Neuronal stem cell (in vitro differentiated cells): ENCODE measurements around the gene UPP1.

ENCODE experiments used
- DNase-seq: peaks from one replicate; pipeline ENCODE4 v3.0.0-alpha.2; 2013; ENCODE audit warnings: low spot score
- H2AFZ ChIP-seq: one replicate; pipeline ENCODE4 v1.6.1; 2013; ENCODE audit warnings: mild to moderate bottlenecking, low read length, inconsistent platforms
- H2AK5ac ChIP-seq: 2 replicates; pipeline ENCODE4 v1.6.1; 2013; ENCODE audit warnings: low read depth, mild to moderate bottlenecking, inconsistent platforms, low read length, moderate library complexity, mixed read lengths
- H2BK120ac ChIP-seq: 2 replicates; pipeline ENCODE4 v1.6.1; 2013; ENCODE audit warnings: low read depth, mild to moderate bottlenecking, inconsistent platforms, low read length, moderate library complexity, mixed read lengths
- H2BK12ac ChIP-seq: one replicate; pipeline ENCODE4 v1.6.1; 2013; ENCODE audit warnings: low read length, inconsistent platforms
- H2BK15ac ChIP-seq: 2 replicates; pipeline ENCODE4 v1.6.1; 2013; ENCODE audit warnings: mild to moderate bottlenecking, low read length, inconsistent platforms, mixed read lengths
- H2BK5ac ChIP-seq: one replicate; pipeline ENCODE4 v1.6.1; 2013; ENCODE audit warnings: inconsistent platforms, mild to moderate bottlenecking, low read length, moderate library complexity
- H3K14ac ChIP-seq: one replicate; pipeline ENCODE4 v1.6.1; 2013; ENCODE audit warnings: low read length, inconsistent platforms
- H3K18ac ChIP-seq: 2 replicates; pipeline ENCODE4 v1.6.1; 2013; ENCODE audit warnings: low read length, inconsistent platforms
- H3K23ac ChIP-seq: 2 replicates; pipeline ENCODE4 v1.6.1; 2013; ENCODE audit warnings: low read depth, mild to moderate bottlenecking, mixed read lengths, low read length, inconsistent platforms; ENCODE audit not compliant: poor library complexity
- H3K27ac ChIP-seq: replicated peaks from 3 replicates; pipeline ENCODE4 v1.5.1; 2013; ENCODE audit warnings: low read length, inconsistent platforms
- H3K27me3 ChIP-seq, 3 experiments: 2 replicates each; pipeline ENCODE4 v1.6.1; 2013; ENCODE audit warnings: low read length in 3 of 3, mild to moderate bottlenecking in 2 of 3, inconsistent platforms in 1 of 3, low read depth in 1 of 3, mixed read lengths in 1 of 3, moderate library complexity in 1 of 3; ENCODE audit not compliant: control insufficient read depth in 3 of 3, insufficient read depth in 3 of 3
- H3K36me3 ChIP-seq, 2 donors: replicated peaks in 1 of 2; 2 replicates each; pipeline ENCODE4 v1.6.1; 2013; ENCODE audit warnings: low read length in 2 of 2; ENCODE audit not compliant: control insufficient read depth in 2 of 2, insufficient read depth in 2 of 2
- H3K4ac ChIP-seq: 2 replicates; pipeline ENCODE4 v1.6.1; 2013; ENCODE audit warnings: inconsistent platforms, mild to moderate bottlenecking, low read length, moderate library complexity
- H3K4me1 ChIP-seq, 2 donors: 1 replicate in 1 of 2; 2 replicates in 1 of 2; pipeline ENCODE4 v1.6.1; 2013; ENCODE audit warnings: low read length in 2 of 2, low read depth in 1 of 2; ENCODE audit not compliant: control insufficient read depth in 2 of 2, insufficient read depth in 1 of 2
- H3K4me2 ChIP-seq: one replicate; pipeline ENCODE4 v1.6.1; 2013; ENCODE audit warnings: mild to moderate bottlenecking, low read length, inconsistent platforms; ENCODE audit not compliant: insufficient read depth, poor library complexity, severe bottlenecking
- H3K4me3 ChIP-seq, 2 donors: 2 replicates each; pipeline ENCODE4 v1.5.1; 2013; ENCODE audit warnings: low read length in 2 of 2, mild to moderate bottlenecking in 2 of 2, inconsistent platforms in 1 of 2, moderate library complexity in 1 of 2
- H3K79me1 ChIP-seq: one replicate; pipeline ENCODE4 v1.6.1; 2013; ENCODE audit warnings: low read depth, mild to moderate bottlenecking, inconsistent platforms, low read length, moderate library complexity
- H3K9ac ChIP-seq: one replicate; pipeline ENCODE4 v1.6.1; 2013; ENCODE audit warnings: mild to moderate bottlenecking, low read depth, low read length, inconsistent platforms; ENCODE audit not compliant: poor library complexity
- H3K9me3 ChIP-seq, 2 donors: replicated peaks in 1 of 2; 2 replicates each; pipeline versions ENCODE3 to v1.6.1; 2013; ENCODE audit warnings: low read length in 2 of 2, mild to moderate bottlenecking in 2 of 2, inconsistent platforms in 1 of 2, low read depth in 1 of 2, mixed read lengths in 1 of 2, moderate library complexity in 1 of 2; ENCODE audit not compliant: control insufficient read depth in 2 of 2, insufficient read depth in 1 of 2
- H4K8ac ChIP-seq: one replicate; pipeline ENCODE4 v1.6.1; 2013; ENCODE audit warnings: low read depth, mild to moderate bottlenecking, inconsistent platforms, low read length, moderate library complexity
- H4K91ac ChIP-seq: one replicate; pipeline ENCODE4 v1.6.1; 2013; ENCODE audit warnings: low read length, low read depth, mild to moderate bottlenecking, inconsistent platforms; ENCODE audit not compliant: poor library complexity
- WGBS, 2 donors: extraction: QIAGEN DNeasy Blood & Tissue Kit; methylation state at CpG; one replicate each; pipeline ENCODE4 v1.1.7; 2013; ENCODE audit warnings: missing lambda C conversion rate in 2 of 2, mixed read lengths in 1 of 2; ENCODE audit not compliant: insufficient read length in 2 of 2, insufficient replicate concordance in 1 of 2; ENCODE audit errors: extremely low coverage in 2 of 2; 5-methylcytosine and 5-hydroxymethylcytosine counted together

The UPP1 gene

GRCh38 chr7:48088559-48089045, 463 bp upstream of the UPP1 start:
- peaks cover 3 to 16% of the 10 kb centered on the region in 2 donors for H3K4me1 ChIP-seq
- peak overlapping the region; percentile 76 for H3K18ac ChIP-seq
- H2AK5ac ChIP-seq: no peak overlapping the region
- no peak overlapping the region for H4K8ac ChIP-seq
- no peak overlapping the region for H3K4ac ChIP-seq
- H3K14ac ChIP-seq: no peak overlapping the region
- H4K91ac ChIP-seq: no peak overlapping the region
- H3K4me2 ChIP-seq: peak overlapping the region; percentile 78
- H3K79me1 ChIP-seq: no peaks in the 10 kb centered on the region
- H3K23ac ChIP-seq: no peak overlapping the region
- H2BK15ac ChIP-seq: no peak overlapping the region
- no peak overlapping the region for H2BK120ac ChIP-seq
- no peaks in the 10 kb centered on the region for H3K9me3 ChIP-seq
- H2BK12ac ChIP-seq: no peak overlapping the region
- H3K4me3 ChIP-seq: peak overlapping the region; percentile 84 to 92
- whole genome bisulfite sequencing, 2 donors: no CpG with 5 or more reads among the region's 25 CpGs
- peak overlapping the region; percentile 73 for H3K27ac ChIP-seq
- H2BK5ac ChIP-seq: no peak overlapping the region
- peaks cover 4 to 23% of the 10 kb centered on the region in 2 donors for H3K36me3 ChIP-seq
- H3K27me3 ChIP-seq: no peaks in the 10 kb centered on the region
- DNase-seq: peak; percentile 48
- no peak overlapping the region for H3K9ac ChIP-seq
- H2AFZ ChIP-seq: peak overlapping the region; percentile 100

GRCh38 chr7:48090095-48090805, 1.2 kb downstream of the UPP1 start:
- Histone ChIP-seq H3K4me3 (peak overlapping the region; percentile 89 to 92), H2BK12ac (no peak overlapping the region), H3K4ac (no peak overlapping the region), H3K27ac (peak overlapping the region; percentile 84), H3K36me3 (peaks cover 8 to 39% of the 10 kb centered on the region in 2 donors), H4K8ac (no peak overlapping the region), H4K91ac (no peak overlapping the region), H3K18ac (peak overlapping the region; percentile 90), H2AK5ac (no peak overlapping the region), H2AFZ (peak overlapping the region; percentile 100), H3K23ac (no peak overlapping the region), H3K9ac (peak overlapping the region; percentile 75), H2BK15ac (no peak overlapping the region), H3K14ac (no peak overlapping the region), H2BK5ac (no peak overlapping the region), H2BK120ac (no peak overlapping the region), H3K9me3 (no peaks in the 10 kb centered on the region), H3K4me1 (peaks cover 3 to 11% of the 10 kb centered on the region in 2 donors), H3K4me2 (peak overlapping the region; percentile 83), H3K27me3 (no peaks in the 10 kb centered on the region), H3K79me1 (no peaks in the 10 kb centered on the region)
- DNase-seq: peak; percentile 50
- no CpG with 5 or more reads among the region's 28 CpGs for WGBS, 2 donors

DNA sequence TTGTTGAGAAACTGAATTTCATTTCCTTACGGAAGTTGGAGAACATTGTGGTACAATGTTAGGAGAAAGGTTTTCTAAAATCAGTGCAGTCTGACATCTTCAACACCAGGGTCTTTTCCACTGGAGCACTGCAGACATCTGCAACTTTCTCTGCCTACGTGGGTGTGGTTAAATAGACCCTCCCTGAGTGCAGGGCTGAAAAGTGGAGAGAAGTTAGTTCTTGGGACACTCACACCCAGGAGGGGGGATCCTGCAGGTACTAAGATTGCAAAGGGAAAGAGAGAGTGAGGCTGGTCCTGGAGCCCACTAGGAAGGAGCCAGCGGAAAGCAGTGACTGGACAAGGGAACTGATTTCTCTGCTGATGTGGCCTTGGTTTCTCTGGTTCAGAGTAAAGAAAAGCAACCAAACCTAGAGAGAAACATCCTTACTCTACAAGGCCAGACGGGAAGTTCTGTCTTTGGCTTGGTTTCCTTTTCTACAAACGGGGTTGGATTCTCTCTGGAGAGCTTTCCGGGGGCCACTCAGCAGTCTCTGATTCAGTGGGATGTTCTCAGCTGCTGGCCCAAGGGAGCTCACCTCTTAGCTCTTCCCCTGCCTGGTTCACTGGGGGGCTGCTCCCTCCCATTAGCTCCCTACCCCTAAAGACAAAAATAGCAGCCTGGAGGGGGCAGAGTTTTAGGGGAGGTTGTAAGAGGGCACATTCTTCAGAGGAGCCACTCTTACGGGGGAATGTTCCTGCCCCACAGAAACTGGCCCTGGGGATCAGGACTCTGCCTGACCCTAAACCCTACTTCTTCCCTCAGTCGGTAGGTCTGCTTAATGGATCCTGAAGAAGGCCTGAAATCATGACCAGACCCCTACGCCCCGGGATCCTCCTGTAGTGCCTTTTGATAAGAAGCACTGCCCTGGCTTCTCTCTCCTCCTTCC, 2.7 kb downstream of the UPP1 start:
- Histone ChIP-seq H4K8ac (no peak overlapping the region), H2BK15ac (no peak overlapping the region), H3K27ac (no peak overlapping the region), H2AFZ (no peak overlapping the region), H3K79me1 (no peaks in the 10 kb centered on the region), H2BK12ac (no peak overlapping the region), H4K91ac (no peak overlapping the region), H3K27me3 (no peaks in the 10 kb centered on the region), H2AK5ac (no peak overlapping the region), H3K4ac (no peak overlapping the region), H3K23ac (no peak overlapping the region), H3K4me3 (no peak overlapping the region), H3K4me1 (peaks cover 3 to 8% of the 10 kb centered on the region in 2 donors), H2BK5ac (no peak overlapping the region), H3K9ac (no peak overlapping the region), H2BK120ac (no peak overlapping the region), H3K36me3 (peaks cover 11 to 53% of the 10 kb centered on the region in 2 donors), H3K18ac (no peak overlapping the region), H3K14ac (no peak overlapping the region), H3K9me3 (no peaks in the 10 kb centered on the region), H3K4me2 (no peak overlapping the region)
- WGBS, 2 donors: no CpG with 5 or more reads among the region's 10 CpGs
- no peak for DNase-seq

DNA sequence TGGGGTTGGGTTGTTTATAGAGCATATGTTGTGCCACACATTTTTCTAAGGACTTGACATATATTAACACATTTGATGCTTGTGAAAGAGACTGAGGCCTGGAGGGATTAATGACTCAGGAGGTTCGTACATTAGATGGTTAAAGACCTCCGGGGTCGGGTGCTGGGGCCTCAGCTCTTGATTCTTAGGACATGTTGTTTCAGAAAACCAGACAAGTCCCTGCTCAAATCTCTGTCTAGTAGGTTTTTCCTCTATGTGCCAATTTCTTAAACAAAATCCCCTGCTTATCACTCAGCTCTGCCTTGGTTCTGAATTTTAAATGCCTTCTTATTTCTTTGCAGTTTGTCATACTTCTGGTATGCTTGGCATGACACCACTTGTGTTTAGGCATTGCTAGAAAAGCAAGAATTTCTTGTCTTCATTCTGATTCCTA, 5.8 kb downstream of the UPP1 start:
- Histone ChIP-seq H3K4ac (no peak overlapping the region), H3K36me3 (peaks cover 19 to 82% of the 10 kb centered on the region in 2 donors), H2BK120ac (no peak overlapping the region), H3K27me3 (no peaks in the 10 kb centered on the region), H3K18ac (no peak overlapping the region), H2BK12ac (no peak overlapping the region), H3K4me3 (no peak overlapping the region), H3K4me2 (no peak overlapping the region), H2AFZ (no peak overlapping the region), H2BK15ac (no peak overlapping the region), H3K9ac (no peak overlapping the region), H3K23ac (no peak overlapping the region), H3K79me1 (no peaks in the 10 kb centered on the region), H3K27ac (no peak overlapping the region), H3K9me3 (no peaks in the 10 kb centered on the region), H3K4me1 (peaks cover 2 to 5% of the 10 kb centered on the region in 2 donors), H3K14ac (no peak overlapping the region), H2BK5ac (no peak overlapping the region), H4K91ac (no peak overlapping the region), H2AK5ac (no peak overlapping the region), H4K8ac (no peak overlapping the region)
- DNase-seq: no peak
- no CpG with 5 or more reads among the region's 3 CpGs for WGBS, 2 donors
